Measurements from ENCODE around the gene BRD3OS.

Gene BRD3OS

GRCh38 chr9:134007150-134007549 lies 18.1 kb upstream of the BRD3OS start:
- no peak for DNase-seq

DNA sequence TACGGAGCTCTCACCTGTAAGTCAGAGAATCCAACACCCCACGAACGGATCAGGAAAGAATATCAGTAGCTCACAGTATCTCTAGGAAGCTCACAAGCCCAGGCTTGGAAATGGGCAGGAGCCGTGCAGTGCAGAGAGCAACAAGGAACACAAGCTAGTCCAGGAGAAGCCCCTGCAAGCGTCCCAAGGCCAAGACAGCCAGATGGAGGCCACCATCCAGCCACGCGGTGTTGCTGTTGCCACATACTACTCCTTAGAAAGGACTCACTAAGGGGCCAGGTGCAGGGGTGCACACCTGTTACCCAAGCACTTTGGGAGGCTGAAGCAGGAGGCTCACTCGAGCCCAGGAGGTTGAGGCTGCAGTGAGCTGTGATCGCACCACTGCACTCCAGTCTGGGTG lies 17.7 kb upstream of the BRD3OS start:
- DNase-seq, result no peak

DNA sequence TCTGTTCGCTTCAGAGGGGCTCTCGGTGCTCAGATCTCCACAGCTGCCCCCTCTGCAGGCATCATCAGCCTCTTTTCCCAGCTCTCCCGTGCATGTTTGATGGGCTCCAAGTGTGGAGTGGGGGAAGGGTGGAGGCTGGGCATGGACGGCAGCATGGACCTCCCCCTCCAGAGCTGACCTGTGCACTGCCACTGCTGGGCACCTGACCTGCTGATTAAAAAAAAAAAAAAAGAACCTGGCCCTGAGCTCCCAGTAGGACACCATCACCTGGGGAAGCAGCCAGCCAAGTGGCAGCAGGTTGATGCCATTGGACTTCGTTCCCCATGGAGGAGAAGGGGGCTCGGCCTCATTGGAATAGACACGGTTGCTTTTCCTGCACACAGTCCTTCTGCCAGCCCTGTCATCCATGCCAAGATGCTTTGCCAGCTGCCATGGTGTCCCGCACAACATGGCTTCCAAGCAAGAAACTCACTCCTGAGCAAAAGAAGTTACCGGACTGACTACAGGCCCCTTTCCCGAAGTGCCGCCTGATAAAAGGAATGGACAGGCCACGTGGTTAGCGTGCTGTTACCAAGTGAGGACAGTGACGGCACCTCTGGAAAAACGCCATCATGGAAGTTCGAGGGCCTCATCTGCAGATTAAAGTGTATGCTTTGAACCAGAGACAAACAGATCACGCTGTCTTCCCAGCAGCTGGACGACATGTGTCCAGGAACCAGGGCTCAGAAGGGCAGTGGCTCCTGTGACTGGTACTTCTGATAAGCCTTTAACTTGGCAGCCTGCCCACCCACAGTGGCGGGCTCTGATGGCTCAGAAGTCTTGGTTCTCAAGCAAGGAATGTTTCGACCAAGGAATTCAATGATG lies 14.7 kb upstream of the BRD3OS start:
- DNase-seq, result no peak

DNA sequence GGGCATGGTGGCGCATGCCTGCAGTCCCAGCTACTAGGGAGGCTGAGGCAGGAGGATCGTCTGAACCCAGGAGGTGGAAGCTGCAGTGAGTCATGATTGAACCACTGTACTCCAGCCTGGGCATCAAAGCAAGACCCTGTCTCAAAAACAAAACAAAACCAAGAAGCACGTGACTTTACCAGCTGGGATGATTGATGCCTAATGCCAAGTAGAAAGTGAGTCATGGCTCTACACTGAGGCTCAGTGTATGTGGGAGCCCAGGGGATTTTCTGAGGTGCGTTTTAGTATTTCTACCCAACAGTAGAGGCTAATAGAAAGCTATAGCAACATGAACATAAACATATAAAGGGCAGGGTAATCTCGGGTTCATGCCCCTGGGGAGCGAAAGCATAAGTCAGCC lies 13.9 kb upstream of the BRD3OS start:
- DNase-seq, result no peak

GRCh38 chr9:134014946-134015345 lies 10.3 kb upstream of the BRD3OS start:
- DNase-seq, result no peak

GRCh38 chr9:134024214-134024792 lies 978 bp upstream of the BRD3OS start:
- no peak for DNase-seq

GRCh38 chr9:134025606-134026541 lies 593 bp downstream of the BRD3OS start:
- DNase-seq, result peak; percentile 27

- DNase-seq, result no peak
Observed at GRCh38 chr9:134026581-134026980, 1.3 kb downstream of the BRD3OS start.

- no peak for DNase-seq
Observed at GRCh38 chr9:134026981-134027380, 1.7 kb downstream of the BRD3OS start.

DNA sequence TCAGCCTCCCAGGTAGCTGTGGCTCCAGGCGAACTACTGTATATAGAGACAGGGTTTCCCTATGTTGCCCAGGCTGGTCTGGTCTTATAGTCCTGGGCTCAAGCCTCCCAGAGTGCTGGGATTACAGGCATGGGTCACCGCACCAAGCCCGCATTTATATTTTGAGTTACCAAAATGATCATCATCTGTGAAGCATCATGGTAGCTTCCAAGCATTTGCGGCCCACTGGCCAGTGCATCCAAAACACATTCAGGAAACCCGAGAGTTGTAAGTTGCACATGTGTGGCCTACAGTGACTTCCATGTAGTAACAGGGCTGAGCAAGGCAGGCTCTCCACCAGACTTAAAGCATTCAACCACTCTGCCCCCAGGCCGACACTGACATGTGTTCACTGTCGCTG lies 2.3 kb downstream of the BRD3OS start:
- DNase-seq, result no peak

GRCh38 chr9:134028076-134028475 lies 2.8 kb downstream of the BRD3OS start:
- no peak for DNase-seq

DNA sequence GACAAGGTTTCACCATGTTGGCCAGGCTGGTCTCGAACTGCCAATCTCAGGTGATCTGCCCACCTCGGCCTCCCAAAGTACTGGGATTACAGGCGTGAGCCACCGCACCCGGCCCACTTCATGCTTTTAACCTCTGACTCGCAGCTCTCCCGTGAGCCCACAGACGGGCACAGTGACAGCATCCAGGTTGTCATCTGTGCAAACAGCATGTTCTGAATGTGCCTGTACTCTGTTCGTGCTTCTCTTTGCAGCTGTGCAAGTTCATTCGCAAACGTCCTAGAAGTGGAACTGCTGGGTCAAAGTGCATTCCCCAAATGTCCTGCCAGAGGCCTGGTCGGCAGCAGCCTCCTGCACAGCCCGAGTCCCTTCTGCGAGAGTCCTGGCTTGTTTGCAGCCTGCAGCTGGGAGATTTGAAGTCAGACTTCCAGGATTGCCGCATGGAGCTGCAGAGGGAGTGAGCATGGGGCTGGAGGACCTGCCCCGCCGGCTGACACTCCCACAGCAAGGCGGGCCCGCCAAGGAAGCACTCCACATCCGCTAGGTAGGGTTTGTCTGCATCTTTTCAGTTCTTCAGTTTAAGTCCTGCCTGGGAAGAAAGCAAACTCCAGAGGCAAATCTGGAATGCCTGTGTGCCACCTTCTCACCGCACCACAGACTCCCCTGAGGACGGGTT lies 3.4 kb downstream of the BRD3OS start:
- no peak for DNase-seq

GRCh38 chr9:134029248-134030226 lies 4.3 kb downstream of the BRD3OS start:
- DNase-seq, result no peak

- no peak for DNase-seq
Observed at GRCh38 chr9:134030821-134031470, 5.7 kb downstream of the BRD3OS start.

DNA sequence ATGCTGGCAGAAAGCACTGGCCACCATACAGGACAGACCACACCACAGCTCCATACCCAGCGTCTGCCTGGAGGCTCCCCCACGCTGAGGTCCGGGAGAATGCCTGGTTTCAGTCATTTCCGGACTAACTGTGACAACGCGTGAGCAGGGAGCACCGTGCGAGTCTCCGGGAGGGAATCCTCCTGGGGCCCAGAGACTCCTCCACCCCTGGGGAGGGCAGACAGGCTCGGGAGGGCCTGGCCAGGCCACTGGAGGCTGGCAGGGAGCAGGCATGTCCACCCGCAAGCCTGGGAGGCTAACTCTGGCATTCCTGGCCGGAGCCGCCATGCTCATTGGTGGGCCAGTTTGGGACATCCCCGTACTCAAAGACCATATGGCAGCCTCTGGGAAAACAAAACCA lies 6.5 kb downstream of the BRD3OS start:
- DNase-seq, result no peak

- no peak for DNase-seq
Observed at GRCh38 chr9:134032456-134033222, 7.4 kb downstream of the BRD3OS start.

DNA sequence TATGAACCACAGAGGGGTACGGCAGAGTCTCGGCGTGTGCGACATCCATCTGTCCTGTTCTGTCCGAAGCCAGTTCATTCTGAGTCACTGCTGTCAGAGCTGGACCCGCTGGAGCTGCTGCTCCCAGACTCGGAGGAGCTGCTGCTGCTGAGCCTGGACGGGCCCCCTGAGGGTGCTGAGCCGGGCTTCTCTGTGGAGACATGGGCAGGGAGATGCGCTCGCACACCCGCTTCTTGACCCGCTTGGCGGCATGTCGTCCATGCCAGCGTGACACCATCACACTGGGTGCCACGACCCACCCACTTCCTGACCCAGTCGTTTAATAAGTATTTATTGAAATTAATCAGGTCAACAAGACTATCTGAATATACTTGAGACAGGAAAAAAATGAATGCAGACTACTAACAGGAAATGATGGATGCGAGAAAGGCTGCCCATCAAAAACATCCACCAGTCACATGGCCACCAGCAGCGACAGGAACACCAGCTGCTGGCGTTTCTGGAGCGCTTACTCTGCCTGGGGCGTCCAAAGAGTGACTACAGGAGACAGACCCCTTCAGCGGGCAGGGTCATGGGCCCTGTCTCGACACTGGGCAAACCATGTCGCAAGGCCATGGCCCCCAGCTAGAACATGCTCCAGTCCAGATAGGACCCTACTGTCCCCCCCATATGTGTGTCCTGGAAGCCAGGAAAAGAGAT lies 8.4 kb downstream of the BRD3OS start:
- no peak for DNase-seq

DNA sequence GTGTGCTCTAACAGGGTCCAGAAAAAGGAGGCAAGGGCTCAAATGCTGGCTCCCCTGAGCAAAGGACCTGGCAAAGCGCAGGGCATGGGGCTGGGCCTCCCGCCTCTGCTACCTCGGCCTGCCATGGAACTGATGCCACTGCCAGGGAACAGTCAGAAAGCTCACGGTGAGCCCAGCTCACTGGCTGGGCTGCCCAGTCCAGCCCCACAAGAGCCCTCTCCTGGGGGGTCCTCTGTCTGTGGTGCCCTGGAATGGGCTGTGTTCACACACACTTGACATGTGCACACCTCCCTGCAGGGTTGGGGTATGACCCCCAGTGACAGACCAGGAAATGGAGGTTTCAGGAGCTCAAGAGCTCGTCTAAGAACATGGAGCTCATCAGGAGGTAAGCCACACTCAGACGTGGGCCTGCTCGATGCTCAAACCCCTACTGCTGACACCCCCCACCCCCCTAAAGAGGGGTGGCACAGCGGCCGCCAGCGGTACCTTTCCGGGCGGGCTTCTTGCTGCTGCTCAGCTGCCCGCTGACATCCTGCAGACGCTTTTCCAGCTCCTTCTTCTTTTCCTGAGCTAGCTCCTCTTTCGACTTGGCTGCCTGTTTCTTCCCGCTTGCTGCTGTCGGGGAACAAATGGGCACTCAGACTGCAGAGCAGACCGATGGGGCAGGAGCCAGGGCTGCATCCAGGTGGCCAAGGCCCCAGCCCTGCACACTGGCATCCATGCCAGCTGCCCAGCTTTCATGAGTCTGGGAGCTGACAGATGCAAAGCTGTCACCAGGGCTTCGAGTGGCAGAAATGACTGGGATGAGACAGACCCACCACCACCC lies 9.1 kb downstream of the BRD3OS start:
- DNase-seq, result no peak

Measured in fibroblast of skin of right quadriceps (primary cell).